Transverse colon (tissue), 1 donor: ENCODE data around the gene P3H2.

Experiments used
- EP300 ChIP-seq: sonication (generic); formaldehyde crosslinking; IDR thresholded peaks from one replicate; pipeline ENCODE4 v1.6.1; 2017; ENCODE audit warnings: antibody characterized with exemption, low read depth
- POLR2A ChIP-seq: fragments of 450-650 bp; IDR thresholded peaks from one replicate; pipeline ENCODE4 v1.6.1; 2016; ENCODE audit warnings: antibody characterized with exemption, mild to moderate bottlenecking, moderate library complexity

DNA sequence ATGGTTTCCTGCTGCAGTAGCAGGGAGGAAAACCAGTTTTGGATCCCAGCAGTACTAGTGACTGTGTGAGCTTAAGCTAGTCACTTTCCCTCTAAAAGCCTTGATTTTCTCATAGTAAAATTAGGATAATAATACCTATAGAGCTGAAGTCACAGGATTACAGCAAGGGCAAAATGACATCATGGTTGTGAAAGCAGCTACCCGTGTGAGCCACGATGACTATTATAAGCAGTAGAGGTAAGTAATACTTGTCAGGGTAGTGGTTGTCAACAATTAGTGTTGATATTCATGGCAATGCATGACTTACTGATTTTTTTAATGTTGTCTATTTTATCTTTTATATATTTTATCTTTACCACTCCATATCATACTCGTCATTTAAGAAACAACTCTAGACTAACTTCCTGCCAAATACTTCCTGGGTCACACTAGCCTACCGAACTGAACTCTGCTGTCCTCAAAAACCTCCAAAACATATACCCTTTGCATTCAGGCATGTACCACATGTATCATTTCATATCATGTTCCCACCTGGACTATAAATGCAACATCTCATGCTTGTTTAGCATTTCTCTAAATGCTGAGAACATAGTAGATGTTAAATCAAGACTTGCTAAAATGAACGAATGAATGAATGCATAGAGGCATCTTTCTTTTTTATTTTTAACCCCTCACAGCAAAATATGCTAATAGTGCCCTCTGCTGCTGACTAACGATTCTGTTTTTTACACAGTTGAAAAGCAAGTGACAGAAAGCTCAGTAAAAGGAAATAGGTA lies 172.6 kb downstream of the P3H2 start:
- TF ChIP-seq EP300: no peak
- no peak for TF ChIP-seq POLR2A
